H1 (cell line): ENCODE data around the gene TRIM44. TPM values are rescaled to one million over a fixed set of nuclear protein-coding genes. Genes with fewer than 3 reads are reported as not detected.

Experiments used
- CTCF ChIA-PET: fragments of 300-600 bp; sonication (Branson Sonifier 250); formaldehyde crosslinking; loops from one replicate; lab custom pipeline; 2021; ENCODE audit not compliant: partially characterized antibody; lab: Charles Lee
- POLR2A ChIA-PET: fragments of 300-600 bp; sonication (Branson Sonifier 250); formaldehyde crosslinking; loops from one replicate; lab custom pipeline; 2021; ENCODE audit warnings: inconsistent platforms; ENCODE audit not compliant: partially characterized antibody; lab: Charles Lee
- DNase-seq, 2 experiments: peaks; one replicate each; pipeline versions ENCODE4 v3.0.0 to v3.0.0-alpha.2; 2010 to 2022; ENCODE audit warnings: low spot score in 2 of 2, low read depth in 1 of 2, mixed read lengths in 1 of 2
- FAIRE-seq: peaks from 2 replicates; lab custom pipeline; 2011; peaks lifted over from hg19 to GRCh38; lab: Jason Lieb, UNC
- H2AFZ ChIP-seq: 2 replicates; pipeline ENCODE4 v1.8.1; 2012; ENCODE audit warnings: low read length, inconsistent platforms
- H2AK5ac ChIP-seq: 2 replicates; pipeline ENCODE4 v1.6.1; 2013; ENCODE audit warnings: low read depth, low read length
- H2BK120ac ChIP-seq: replicated peaks from 2 replicates; pipeline ENCODE3; 2013; ENCODE audit warnings: low read depth, low read length, inconsistent platforms
- H2BK12ac ChIP-seq: 2 replicates; pipeline ENCODE4 v1.6.1; 2013; ENCODE audit warnings: low read depth, low read length
- H2BK15ac ChIP-seq: 2 replicates; pipeline ENCODE4 v1.6.1; 2013; ENCODE audit warnings: low read length
- H2BK20ac ChIP-seq: 2 replicates; pipeline ENCODE4 v1.6.1; 2013; ENCODE audit warnings: low read length
- H2BK5ac ChIP-seq: 2 replicates; pipeline ENCODE4 v1.6.1; 2013; ENCODE audit warnings: low read depth, low read length
- H3K14ac ChIP-seq: 2 replicates; pipeline ENCODE4 v1.6.1; 2013; ENCODE audit warnings: inconsistent platforms; ENCODE audit not compliant: insufficient read length
- H3K18ac ChIP-seq: 2 replicates; pipeline ENCODE4 v1.6.1; 2013; ENCODE audit warnings: low read length; ENCODE audit errors: extremely low read depth
- H3K23ac ChIP-seq: 2 replicates; pipeline ENCODE4 v1.6.1; 2013; ENCODE audit warnings: inconsistent platforms; ENCODE audit not compliant: insufficient read length
- H3K23me2 ChIP-seq: 2 replicates; pipeline ENCODE4 v1.6.1; 2013; ENCODE audit warnings: low read depth, low read length
- H3K27ac ChIP-seq: 2 replicates; pipeline ENCODE4 v1.6.1; 2011; ENCODE audit warnings: low read depth, low read length, inconsistent platforms
- H3K27me3 ChIP-seq, 4 experiments: replicated peaks in 1 of 4; 1 replicate in 1 of 4; 2 replicates in 3 of 4; pipeline versions ENCODE4 v1.6.1 to v1.8.1; 2011 to 2013; ENCODE audit warnings: low read length in 3 of 4, mild to moderate bottlenecking in 3 of 4, inconsistent platforms in 2 of 4, mixed read lengths in 2 of 4, moderate library complexity in 1 of 4; ENCODE audit not compliant: control insufficient read depth in 3 of 4, insufficient read depth in 3 of 4; ENCODE audit errors: extremely low read depth in 1 of 4
- H3K36me3 ChIP-seq, 4 experiments: 2 replicates each; pipeline versions ENCODE4 v1.6.1 to v1.8.1; 2011 to 2013; ENCODE audit warnings: mild to moderate bottlenecking in 4 of 4, low read length in 3 of 4, moderate library complexity in 2 of 4, control low read depth in 1 of 4, inconsistent platforms in 1 of 4; ENCODE audit not compliant: insufficient read depth in 4 of 4, control insufficient read depth in 2 of 4
- H3K4ac ChIP-seq: replicated peaks from 2 replicates; pipeline ENCODE3; 2013; ENCODE audit warnings: low read length, low read depth, mixed read lengths, inconsistent platforms; ENCODE audit not compliant: insufficient read length
- H3K4me1 ChIP-seq, 4 experiments: replicated peaks in 1 of 4; 1 replicate in 1 of 4; 2 replicates in 3 of 4; pipeline versions ENCODE4 v1.6.1 to v1.8.1; 2011 to 2013; ENCODE audit warnings: low read length in 3 of 4, inconsistent platforms in 2 of 4, mixed read lengths in 1 of 4; ENCODE audit not compliant: insufficient read depth in 4 of 4, control insufficient read depth in 3 of 4
- H3K4me2 ChIP-seq, 2 experiments: 2 replicates each; pipeline versions ENCODE4 v1.6.1 to v1.8.1; 2011 to 2013; ENCODE audit warnings: low read depth in 2 of 2, low read length in 2 of 2, control low read depth in 1 of 2, inconsistent platforms in 1 of 2, mild to moderate bottlenecking in 1 of 2; ENCODE audit not compliant: insufficient read depth in 1 of 2
- H3K4me3 ChIP-seq, 4 experiments: fragments of 200-600, 300-600 bp in 1 of 4; sonication (generic), shearing (Covaris generic), sonication (Bioruptor Twin) in 1 of 4; 2 replicates each; pipeline versions ENCODE4 v1.5.1 to v1.8.1; 2011 to 2016; ENCODE audit warnings: low read length in 4 of 4, low read depth in 3 of 4, control low read depth in 2 of 4, inconsistent platforms in 2 of 4, mild to moderate bottlenecking in 2 of 4, mixed read lengths in 1 of 4, moderate library complexity in 1 of 4; ENCODE audit not compliant: insufficient read depth in 2 of 4; ENCODE audit errors: extremely low read depth in 1 of 4
- H3K56ac ChIP-seq: replicated peaks from 2 replicates; pipeline ENCODE3; 2013; ENCODE audit warnings: low read depth, mild to moderate bottlenecking, mixed read lengths, low read length, inconsistent platforms; ENCODE audit not compliant: insufficient read length
- H3K79me1 ChIP-seq: 2 replicates; pipeline ENCODE4 v1.6.1; 2013; ENCODE audit warnings: low read depth, low read length, control low read depth
- H3K79me2 ChIP-seq, 2 experiments: 2 replicates each; pipeline versions ENCODE4 v1.6.1 to v1.8.1; 2012 to 2013; ENCODE audit warnings: low read length in 2 of 2, mild to moderate bottlenecking in 2 of 2, inconsistent platforms in 1 of 2; ENCODE audit not compliant: insufficient read depth in 2 of 2, control insufficient read depth in 1 of 2
- H3K9ac ChIP-seq, 4 experiments: replicated peaks in 1 of 4; 1 replicate in 1 of 4; 2 replicates in 3 of 4; pipeline versions ENCODE4 v1.6.1 to v1.8.1; 2011 to 2013; ENCODE audit warnings: low read depth in 3 of 4, low read length in 3 of 4, control low read depth in 2 of 4, mild to moderate bottlenecking in 2 of 4, moderate library complexity in 2 of 4, inconsistent platforms in 1 of 4; ENCODE audit errors: extremely low read depth in 1 of 4
- H3K9me3 ChIP-seq, 2 experiments: 2 replicates each; pipeline versions ENCODE4 v1.6.1 to v1.8.1; 2012 to 2013; ENCODE audit warnings: mild to moderate bottlenecking in 2 of 2, moderate library complexity in 2 of 2, control low read depth in 1 of 2, inconsistent platforms in 1 of 2, low read depth in 1 of 2, low read length in 1 of 2, mixed read lengths in 1 of 2; ENCODE audit not compliant: insufficient read depth in 2 of 2
- H4K20me1 ChIP-seq, 2 experiments: replicated peaks in 1 of 2; 2 replicates each; pipeline versions ENCODE3 to v1.8.1; 2011 to 2013; ENCODE audit warnings: inconsistent platforms in 2 of 2, low read length in 2 of 2, mild to moderate bottlenecking in 1 of 2; ENCODE audit not compliant: insufficient read depth in 2 of 2, control insufficient read depth in 1 of 2
- H4K5ac ChIP-seq: 2 replicates; pipeline ENCODE4 v1.6.1; 2013; ENCODE audit warnings: low read length, low read depth, mixed read lengths, inconsistent platforms; ENCODE audit not compliant: insufficient read length
- H4K8ac ChIP-seq: 2 replicates; pipeline ENCODE4 v1.8.0; 2013; ENCODE audit warnings: mild to moderate bottlenecking, moderate library complexity, low read length, inconsistent platforms; ENCODE audit not compliant: insufficient read depth; ENCODE audit errors: extremely low read depth
- H4K91ac ChIP-seq: replicated peaks from 2 replicates; pipeline ENCODE3; 2013; ENCODE audit warnings: low read length, mixed read lengths, inconsistent platforms; ENCODE audit not compliant: insufficient read length
- ATF2 ChIP-seq: IDR thresholded peaks from 2 replicates; pipeline ENCODE4 v1.6.1; 2012; ENCODE audit warnings: low read length, inconsistent platforms
- BRCA1 ChIP-seq: IDR thresholded peaks from 2 replicates; pipeline ENCODE4 v1.6.1; 2012; ENCODE audit warnings: low read depth, low read length, improper control_type of control experiment
- HDAC6 ChIP-seq: IDR thresholded peaks from one replicate; pipeline ENCODE4 v1.7.1; 2012; ENCODE audit warnings: low read depth, mild to moderate bottlenecking, inconsistent platforms, low read length, moderate library complexity
- JUN ChIP-seq: IDR thresholded peaks from 2 replicates; pipeline ENCODE4 v1.6.1; 2011; ENCODE audit warnings: low read depth, mild to moderate bottlenecking, improper control_type of control experiment, low read length
- KDM4A ChIP-seq: IDR thresholded peaks from one replicate; pipeline ENCODE4 v1.7.1; 2012; ENCODE audit warnings: low read depth, mild to moderate bottlenecking, moderate library complexity, low read length, inconsistent platforms; ENCODE audit not compliant: severe bottlenecking
- RNF2 ChIP-seq: fragments of 200-900, 300-1000 bp; sonication (generic); IDR thresholded peaks from 2 replicates; pipeline ENCODE4 v1.7.1; 2016; ENCODE audit warnings: borderline replicate concordance, low read depth, mild to moderate bottlenecking, antibody characterized with exemption, low read length; ENCODE audit not compliant: poor library complexity, severe bottlenecking; ENCODE audit errors: missing control alignments
- RXRA ChIP-seq: IDR thresholded peaks from 2 replicates; pipeline ENCODE4 v1.6.1; 2011; ENCODE audit warnings: low read depth, mild to moderate bottlenecking, low read length, moderate library complexity; ENCODE audit not compliant: insufficient read depth
- SUZ12 ChIP-seq: fragments of 200-600 bp; sonication (generic); IDR thresholded peaks from 2 replicates; pipeline ENCODE4 v1.6.1; 2012; ENCODE audit warnings: mild to moderate bottlenecking, inconsistent platforms, low read length, moderate library complexity, mixed read lengths
- TAF7 ChIP-seq: optimal IDR thresholded peaks from 2 replicates; pipeline ENCODE3; 2011; ENCODE audit warnings: low read depth, mild to moderate bottlenecking, inconsistent platforms, low read length, moderate library complexity, borderline replicate concordance
- polyA plus RNA-seq, 7 experiments: library from polyadenylated mRNA; depleted of rRNA in 3 of 7; stranded (reverse) in 5 of 7; unstranded in 2 of 7; fragments of >200 nt in 5 of 7; fragments of 200-250 nt in 2 of 7; gene quantifications; 1 replicate in 5 of 7; 2 replicates in 1 of 7; 4 replicates in 1 of 7; pipeline versions ENCODE4 v1.2.1 to v1.2.3, GENCODE V29; 2011 to 2013; ENCODE audit warnings: missing spikeins in 2 of 7, mixed read lengths in 2 of 7
- total RNA-seq: library from RNA; stranded (reverse); fragmentation: NEBNext Ultra II Directional; extraction: Animal tissue kit (Norgen Biotek cat#: 25700); gene quantifications from 2 replicates; pipeline ENCODE4 v1.2.1, GENCODE V29; 2021
- TF ChIP-seq, protein P1 (sequence below): IDR thresholded peaks from 2 replicates; pipeline ENCODE4 v1.6.1; 2011; ENCODE audit warnings: low read length, improper control_type of control experiment
- TF ChIP-seq, protein P2 (sequence below): IDR thresholded peaks from 2 replicates; pipeline ENCODE4 v1.6.1; 2012; ENCODE audit warnings: inconsistent platforms

The TRIM44 gene
- total and polyA plus RNA-seq, 2 of the 8 experiments (the other 6 are each of a cell fraction or from before 2014, with no cell fraction given) = 13.9 to 34.4 TPM

- Histone ChIP-seq H3K23me2 (no peaks in the 10 kb centered on the region), H3K79me2 (peaks cover 0 to 8% of the 10 kb centered on the region in 2 experiments; a peak in 2 of 4 replicates), H4K91ac (no peak overlapping the region), H4K5ac (no peak overlapping the region), H3K27me3 (no peaks in the 10 kb centered on the region), H2BK5ac (no peak overlapping the region), H3K4me1 (no peaks in the 10 kb centered on the region), H2BK120ac (no peak overlapping the region), H2BK15ac (no peak overlapping the region), H3K9ac (no peak overlapping the region), H3K27ac (no peak overlapping the region), H3K4ac (no peak overlapping the region), H3K4me3 (no peak overlapping the region), H2BK20ac (no peak overlapping the region), H3K23ac (no peak overlapping the region), H3K79me1 (no peaks in the 10 kb centered on the region), H3K14ac (no peak overlapping the region), H2BK12ac (no peak overlapping the region), H4K8ac (no peak overlapping the region), H3K9me3 (no peaks in the 10 kb centered on the region), H2AK5ac (no peak overlapping the region), H3K56ac (no peak overlapping the region), H3K18ac (no peak overlapping the region), H3K36me3 (no peaks in the 10 kb centered on the region; a peak in 2 of 8 replicates), H2AFZ (no peak overlapping the region), H3K4me2 (no peak overlapping the region), H4K20me1 (peaks cover 0 to 2% of the 10 kb centered on the region in 2 experiments)
- POLR2A ChIA-PET = no interaction called here
- FAIRE-seq (no peak), DNase-seq (no peak)
- CTCF ChIA-PET = interaction anchor here (0.9 to 1.3 kb wide), 3 partner anchors 69 to 175 kb away, joined by 3 to 4 read pairs (median 3); no protein-coding TSS in a partner anchor
- no peak for TF ChIP-seq TAF7
- no peak for TF ChIP-seq JUN
- TF ChIP-seq, protein P1, sequence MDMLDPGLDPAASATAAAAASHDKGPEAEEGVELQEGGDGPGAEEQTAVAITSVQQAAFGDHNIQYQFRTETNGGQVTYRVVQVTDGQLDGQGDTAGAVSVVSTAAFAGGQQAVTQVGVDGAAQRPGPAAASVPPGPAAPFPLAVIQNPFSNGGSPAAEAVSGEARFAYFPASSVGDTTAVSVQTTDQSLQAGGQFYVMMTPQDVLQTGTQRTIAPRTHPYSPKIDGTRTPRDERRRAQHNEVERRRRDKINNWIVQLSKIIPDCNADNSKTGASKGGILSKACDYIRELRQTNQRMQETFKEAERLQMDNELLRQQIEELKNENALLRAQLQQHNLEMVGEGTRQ = no peak
- TF ChIP-seq HDAC6 = no peak
- no peak for TF ChIP-seq KDM4A
- TF ChIP-seq ATF2 = no peak
- TF ChIP-seq BRCA1 = no peak
- TF ChIP-seq SUZ12 = no peak
- TF ChIP-seq, protein P2, sequence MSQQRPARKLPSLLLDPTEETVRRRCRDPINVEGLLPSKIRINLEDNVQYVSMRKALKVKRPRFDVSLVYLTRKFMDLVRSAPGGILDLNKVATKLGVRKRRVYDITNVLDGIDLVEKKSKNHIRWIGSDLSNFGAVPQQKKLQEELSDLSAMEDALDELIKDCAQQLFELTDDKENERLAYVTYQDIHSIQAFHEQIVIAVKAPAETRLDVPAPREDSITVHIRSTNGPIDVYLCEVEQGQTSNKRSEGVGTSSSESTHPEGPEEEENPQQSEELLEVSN = no peak
- TF ChIP-seq RNF2 = no peak
- TF ChIP-seq RXRA = no peak
Observed at GRCh38 chr11:35688023-35688422, 25.4 kb downstream of the TRIM44 start.
